22Rv1 (cell line): Measurements from ENCODE around the gene IL1R2.

Experiments used
- CTCF ChIP-seq: fragments of 450-650 bp; IDR thresholded peaks from 2 replicates; pipeline ENCODE4 v1.5.1; 2017; ENCODE audit warnings: mild to moderate bottlenecking
- ZFX ChIP-seq: fragments of 450-650 bp; IDR thresholded peaks from 2 replicates; pipeline ENCODE4 v1.6.1; 2017; ENCODE audit warnings: antibody characterized with exemption, borderline replicate concordance

GRCh38 chr2:102003696-102004095 is 11.9 kb downstream of the IL1R2 start:
- TF ChIP-seq CTCF: no peak
- TF ChIP-seq ZFX: no peak
